Measurements from ENCODE around the gene HSF4.

Gene HSF4

GRCh38 chr16:67187175-67187890 is 22.8 kb downstream of the HSF4 start:
- H3K36me3 ChIP-seq (ENCODE audit: control insufficient read depth in 2 of 2, insufficient read depth in 1 of 2, low read length in 2 of 2): no peaks in the 10 kb centered on the region
- H3K9me3 ChIP-seq (ENCODE audit: control insufficient read depth, insufficient read depth, low read depth, low read length): no peaks in the 10 kb centered on the region
- ChIA-PET CTCF (interaction anchor here (0.6 kb wide), 1 partner anchor 18 kb away, joined by 4 read pairs; no protein-coding TSS in a partner anchor), POLR2A (no interaction called here)
- TF ChIP-seq PRDM4 (tag by site-specific recombination; IDR thresholded peaks at IDR 0.05): no peak
- no peak for TF ChIP-seq HOXA7 (CRISPR knock-in tag; IDR thresholded peaks at IDR 0.05; ENCODE audit: borderline replicate concordance)
- TF ChIP-seq ZNF433 (tag by site-specific recombination; IDR thresholded peaks at IDR 0.05; ENCODE audit: low read depth): no peak
- no peak for TF ChIP-seq ZNF394 (tag by site-specific recombination; IDR thresholded peaks at IDR 0.05; ENCODE audit: borderline replicate concordance)
- TF ChIP-seq ZNF274 (IDR thresholded peaks at IDR 0.05; ENCODE audit: low read length): no peak
- no peak for TF ChIP-seq ZNF274 (tag by site-specific recombination; IDR thresholded peaks at IDR 0.05; ENCODE audit: borderline replicate concordance)
- TF ChIP-seq ZFP3 (tag by site-specific recombination; IDR thresholded peaks at IDR 0.05; ENCODE audit: low read depth): no peak
- no peak for TF ChIP-seq ZNF449 (tag by site-specific recombination; IDR thresholded peaks at IDR 0.05)
- no peak for TF ChIP-seq ZNF366 (tag by site-specific recombination; conservative IDR thresholded peaks at IDR 0.05)
- TF ChIP-seq MEIS1 (CRISPR knock-in tag; IDR thresholded peaks at IDR 0.05; ENCODE audit: borderline replicate concordance): no peak
- no peak overlapping the region for H3K4me3 ChIP-seq (ENCODE audit: low read depth, low read length)
- H3K4me1 ChIP-seq (ENCODE audit: control insufficient read depth, insufficient read depth, low read length): peaks cover 9% of the 10 kb centered on the region
- no peak overlapping the region for H3K27ac ChIP-seq (ENCODE audit: extremely low read depth, low read depth, low read length)

- Histone ChIP-seq H3K27ac (ENCODE audit: extremely low read depth, low read depth, low read length) (no peak overlapping the region), H3K4me1 (ENCODE audit: control insufficient read depth, insufficient read depth, low read length) (peaks cover 4% of the 10 kb centered on the region), H3K36me3 (ENCODE audit: control insufficient read depth in 2 of 2, insufficient read depth in 1 of 2, low read length in 2 of 2) (peaks cover 0 to 6% of the 10 kb centered on the region in 2 experiments; a peak in 2 of 3 replicates), H3K9me3 (ENCODE audit: control insufficient read depth, insufficient read depth, low read depth, low read length) (no peaks in the 10 kb centered on the region), H3K4me3 (ENCODE audit: low read depth, low read length) (no peak overlapping the region)
- POLR2A ChIA-PET: no interaction called here
- CTCF ChIA-PET: interaction anchor here (1.5 kb wide), 1 partner anchor 228 kb away, joined by 6 read pairs; the partner anchor contains the start of gene CES3
- TF ChIP-seq ZNF239 (tag by site-specific recombination; IDR thresholded peaks at IDR 0.05) (no peak), GLIS1 (tag by site-specific recombination; IDR thresholded peaks at IDR 0.05) (no peak), ZBTB26 (tag by site-specific recombination; optimal IDR thresholded peaks at IDR 0.05) (no peak), ZNF776 (tag by site-specific recombination; IDR thresholded peaks at IDR 0.05; ENCODE audit: borderline replicate concordance) (no peak), PATZ1 (tag by site-specific recombination; IDR thresholded peaks at IDR 0.05) (no peak), ZBTB11 (tag by site-specific recombination; conservative IDR thresholded peaks at IDR 0.05; ENCODE audit: low read depth) (no peak), ZBTB6 (tag by site-specific recombination; IDR thresholded peaks at IDR 0.05) (no peak), ZNF658 (tag by site-specific recombination; IDR thresholded peaks at IDR 0.05) (no peak), ZNF571 (tag by site-specific recombination; IDR thresholded peaks at IDR 0.05) (no peak), ZNF747 (tag by site-specific recombination; IDR thresholded peaks at IDR 0.05) (no peak)
These were observed 23.8 kb downstream of the HSF4 start for GRCh38 chr16:67188323-67188722.
